ENCODE results near the gene BEAN1. TPM values are rescaled to one million over a fixed set of nuclear protein-coding genes. Genes with fewer than 3 reads are reported as not detected.

BEAN1 gene
- total RNA-seq, 1 donor from 2014 or later, result 6.7 TPM

DNA sequence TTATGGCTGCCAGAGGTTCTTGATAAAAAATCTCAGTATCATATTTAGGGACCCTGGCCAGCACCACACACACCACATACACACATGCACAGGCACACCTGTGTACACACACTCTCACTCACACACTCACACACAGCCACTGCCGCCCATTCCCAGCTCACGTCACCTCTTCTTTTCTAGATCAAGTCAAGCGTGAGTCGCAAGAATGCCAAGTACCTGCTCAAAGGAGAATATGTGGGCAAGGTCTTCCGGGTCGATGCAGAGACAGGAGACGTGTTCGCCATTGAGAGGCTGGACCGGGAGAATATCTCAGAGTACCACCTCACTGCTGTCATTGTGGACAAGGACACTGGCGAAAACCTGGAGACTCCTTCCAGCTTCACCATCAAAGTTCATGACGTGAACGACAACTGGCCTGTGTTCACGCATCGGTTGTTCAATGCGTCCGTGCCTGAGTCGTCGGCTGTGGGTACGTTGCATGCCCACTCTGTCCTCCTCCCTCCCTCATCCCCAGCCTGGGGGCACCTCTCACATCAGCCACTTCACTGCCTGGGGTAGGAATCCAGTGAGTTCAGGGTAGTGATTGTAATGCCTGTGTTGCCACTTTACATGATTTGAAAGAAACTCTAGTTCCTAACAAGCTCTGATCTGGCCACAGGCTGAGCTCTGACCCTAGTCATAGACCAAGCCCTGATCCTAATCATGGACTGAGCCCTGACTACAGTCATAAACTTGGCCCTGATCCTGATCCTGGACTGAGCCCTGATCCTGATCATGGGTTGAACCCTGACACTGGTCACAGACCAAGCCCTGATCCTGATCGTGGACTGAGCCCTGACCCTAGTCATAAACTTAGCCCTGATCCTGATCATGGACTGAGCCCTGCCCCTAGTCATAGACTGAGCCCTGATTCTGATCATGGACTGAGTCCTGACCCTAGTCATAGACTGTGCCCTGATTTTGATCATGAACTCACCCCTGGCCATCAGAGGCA lies 40.2 kb upstream of the BEAN1 start:
- TF ChIP-seq, protein P1, sequence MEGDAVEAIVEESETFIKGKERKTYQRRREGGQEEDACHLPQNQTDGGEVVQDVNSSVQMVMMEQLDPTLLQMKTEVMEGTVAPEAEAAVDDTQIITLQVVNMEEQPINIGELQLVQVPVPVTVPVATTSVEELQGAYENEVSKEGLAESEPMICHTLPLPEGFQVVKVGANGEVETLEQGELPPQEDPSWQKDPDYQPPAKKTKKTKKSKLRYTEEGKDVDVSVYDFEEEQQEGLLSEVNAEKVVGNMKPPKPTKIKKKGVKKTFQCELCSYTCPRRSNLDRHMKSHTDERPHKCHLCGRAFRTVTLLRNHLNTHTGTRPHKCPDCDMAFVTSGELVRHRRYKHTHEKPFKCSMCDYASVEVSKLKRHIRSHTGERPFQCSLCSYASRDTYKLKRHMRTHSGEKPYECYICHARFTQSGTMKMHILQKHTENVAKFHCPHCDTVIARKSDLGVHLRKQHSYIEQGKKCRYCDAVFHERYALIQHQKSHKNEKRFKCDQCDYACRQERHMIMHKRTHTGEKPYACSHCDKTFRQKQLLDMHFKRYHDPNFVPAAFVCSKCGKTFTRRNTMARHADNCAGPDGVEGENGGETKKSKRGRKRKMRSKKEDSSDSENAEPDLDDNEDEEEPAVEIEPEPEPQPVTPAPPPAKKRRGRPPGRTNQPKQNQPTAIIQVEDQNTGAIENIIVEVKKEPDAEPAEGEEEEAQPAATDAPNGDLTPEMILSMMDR (IDR thresholded peaks at IDR 0.05; ENCODE audit: insufficient read depth, low read length, poor library complexity, severe bottlenecking), result no peak
- no peaks in the 10 kb centered on the region for H3K27me3 ChIP-seq (ENCODE audit: control insufficient read depth, insufficient read depth, low read length)

DNA sequence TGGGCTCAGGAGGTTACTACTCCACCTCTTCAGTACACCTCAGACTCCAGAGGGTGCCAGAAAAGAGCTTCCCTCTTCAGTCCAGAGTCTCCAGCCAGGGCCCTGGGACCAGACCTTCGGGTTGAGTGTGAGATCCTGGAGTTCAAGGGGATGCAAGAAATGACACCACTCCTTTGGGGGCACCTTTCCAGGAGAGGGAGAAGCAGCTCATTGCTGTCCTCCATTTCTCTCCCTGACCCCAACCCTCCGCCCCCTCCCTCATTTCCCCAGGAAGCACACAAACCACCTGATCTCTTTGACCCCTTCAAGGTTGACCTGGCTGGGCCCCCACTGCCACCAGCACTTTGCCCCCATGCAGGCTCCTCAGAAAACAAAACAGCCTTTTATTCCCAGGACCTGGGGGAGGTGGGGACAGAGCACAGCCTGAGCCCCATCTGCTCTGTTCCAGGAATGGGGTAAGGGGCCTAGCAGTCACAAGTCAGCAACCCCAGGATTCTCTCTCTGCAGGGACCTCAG lies 39.2 kb upstream of the BEAN1 start:
- no peak overlapping the region for H3K4me3 ChIP-seq (ENCODE audit: low read depth, low read length)
- no peak for DNase-seq (ENCODE audit: low read depth)
- H3K27me3 ChIP-seq (ENCODE audit: control insufficient read depth, insufficient read depth, low read length), result no peaks in the 10 kb centered on the region
- no peaks in the 10 kb centered on the region for H3K36me3 ChIP-seq (ENCODE audit: control insufficient read depth, insufficient read depth, low read length)
- TF ChIP-seq, protein P1 (IDR thresholded peaks at IDR 0.05; ENCODE audit: insufficient read depth, low read length, poor library complexity, severe bottlenecking), result no peak

More for the DNA sequence above, 40.2 kb upstream of the BEAN1 start:
- no peaks in the 10 kb centered on the region for H3K36me3 ChIP-seq (ENCODE audit: control insufficient read depth, insufficient read depth, low read length)
- H3K4me3 ChIP-seq (ENCODE audit: low read depth, low read length), result no peak overlapping the region
- no peak for DNase-seq (ENCODE audit: low read depth)

DNA sequence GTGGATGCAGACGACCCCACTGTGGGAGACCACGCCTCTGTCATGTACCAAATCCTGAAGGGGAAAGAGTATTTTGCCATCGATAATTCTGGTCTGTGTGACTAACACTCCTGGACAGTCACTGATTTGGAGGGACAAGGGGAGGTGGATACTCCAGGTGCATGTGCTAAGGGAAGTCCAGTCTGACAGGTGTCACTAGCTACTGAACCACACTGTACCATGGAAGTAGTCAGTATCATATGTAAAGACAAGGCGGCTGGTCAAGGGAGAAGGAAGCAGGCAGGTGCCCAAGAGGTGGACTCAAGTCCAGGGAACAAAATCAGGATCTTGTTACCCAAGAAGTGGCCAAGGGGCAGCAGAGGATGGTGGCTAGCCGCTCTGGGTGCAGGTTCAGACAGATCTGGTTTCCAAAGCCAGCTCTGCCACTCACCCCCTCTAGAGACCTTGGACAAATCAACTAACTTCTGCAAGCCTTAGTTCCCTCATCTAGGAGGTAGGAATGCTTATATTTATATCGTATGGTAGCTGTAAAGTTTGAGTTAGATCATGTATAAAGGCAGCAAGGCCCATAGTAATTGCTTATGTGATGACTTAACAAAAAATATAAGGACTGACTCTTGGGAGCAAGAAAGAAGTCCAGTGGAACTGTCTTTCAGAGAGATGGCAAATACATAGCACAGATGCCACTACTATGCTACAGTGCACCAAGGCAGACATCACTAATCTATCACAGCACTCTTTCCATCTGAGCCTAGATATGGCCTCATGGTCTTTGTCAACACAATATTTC lies 38.5 kb upstream of the BEAN1 start:
- Histone ChIP-seq H3K36me3 (ENCODE audit: control insufficient read depth, insufficient read depth, low read length) (no peaks in the 10 kb centered on the region), H3K4me3 (ENCODE audit: low read depth, low read length) (no peak overlapping the region), H3K27me3 (ENCODE audit: control insufficient read depth, insufficient read depth, low read length) (no peaks in the 10 kb centered on the region)
- DNase-seq (ENCODE audit: low read depth), result no peak
- TF ChIP-seq, protein P1 (IDR thresholded peaks at IDR 0.05; ENCODE audit: insufficient read depth, low read length, poor library complexity, severe bottlenecking), result no peak

DNA sequence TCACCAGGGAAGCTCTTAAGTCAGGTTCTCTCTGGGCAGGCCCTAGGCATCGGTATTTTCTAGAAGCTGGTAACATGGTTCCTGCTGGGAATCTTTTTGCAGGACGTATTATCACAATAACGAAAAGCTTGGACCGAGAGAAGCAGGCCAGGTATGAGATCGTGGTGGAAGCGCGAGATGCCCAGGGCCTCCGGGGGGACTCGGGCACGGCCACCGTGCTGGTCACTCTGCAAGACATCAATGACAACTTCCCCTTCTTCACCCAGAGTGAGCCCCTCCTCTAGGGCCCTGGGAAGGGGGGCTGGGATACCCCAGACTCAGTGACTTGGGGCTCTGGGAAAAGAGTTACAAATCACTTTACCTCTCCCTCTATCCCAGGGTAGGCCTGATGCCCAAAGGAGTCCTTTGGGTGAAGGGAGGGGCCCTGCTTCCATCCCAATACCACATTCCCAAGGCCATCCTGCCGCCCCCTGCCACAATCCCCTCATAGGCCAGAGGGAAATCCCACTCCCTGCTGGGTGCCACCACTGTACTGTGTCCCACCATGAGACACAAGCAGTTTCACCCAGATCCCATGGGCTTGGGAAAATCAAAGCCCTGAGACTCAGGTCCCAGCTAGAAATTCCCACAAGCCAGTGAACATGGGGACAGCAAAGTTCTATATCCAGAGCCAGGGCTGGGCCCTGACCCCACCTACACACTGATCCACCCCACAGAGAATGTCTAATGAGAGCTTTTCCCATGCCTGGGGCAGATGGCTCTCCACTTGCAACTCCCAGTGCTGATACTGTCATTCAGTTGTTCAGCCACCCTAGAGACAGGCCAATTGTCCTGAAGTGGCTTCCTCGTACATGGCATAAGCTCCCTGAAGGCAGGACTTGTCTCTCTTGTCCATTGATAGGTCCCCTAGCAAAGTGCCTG lies 37.6 kb upstream of the BEAN1 start:
- TF ChIP-seq, protein P1 (IDR thresholded peaks at IDR 0.05; ENCODE audit: insufficient read depth, low read length, poor library complexity, severe bottlenecking), result no peak
- Histone ChIP-seq H3K36me3 (ENCODE audit: control insufficient read depth, insufficient read depth, low read length) (no peaks in the 10 kb centered on the region), H3K27me3 (ENCODE audit: control insufficient read depth, insufficient read depth, low read length) (no peaks in the 10 kb centered on the region), H3K4me3 (ENCODE audit: low read depth, low read length) (no peak overlapping the region)
- DNase-seq (ENCODE audit: low read depth), result no peak
